Ascending aorta (tissue), 2 donors: Measurements from ENCODE around the gene RENBP. TPM values are rescaled to one million over a fixed set of nuclear protein-coding genes. Genes with fewer than 3 reads are reported as not detected.
A peak's percentile ranks its signal among the peaks of the same experiment; 100 is the strongest.

Experiments used
- DNase-seq, 2 donors: peaks; one replicate each; pipeline ENCODE4 v3.0.0-alpha.2; 2019; ENCODE audit warnings: low spot score in 2 of 2
- H3K27ac ChIP-seq, 2 donors: fragments of 200-600 bp; sonication (generic); one replicate each; pipeline ENCODE4 v1.5.1; 2016 to 2017; ENCODE audit warnings: mild to moderate bottlenecking in 1 of 2
- H3K27me3 ChIP-seq: fragments of 200-600 bp; sonication (generic); one replicate; pipeline ENCODE4 v1.5.1; 2017
- H3K36me3 ChIP-seq, 2 donors: fragments of 200-600 bp; sonication (generic); one replicate each; pipeline ENCODE4 v1.5.1; 2016
- H3K4me1 ChIP-seq, 2 donors: fragments of 200-600 bp; sonication (generic); one replicate each; pipeline ENCODE4 v1.5.1; 2016 to 2017; ENCODE audit warnings: mild to moderate bottlenecking in 1 of 2
- H3K4me3 ChIP-seq, 2 donors: fragments of 200-600 bp; sonication (generic); one replicate each; pipeline ENCODE4 v1.5.1; 2016 to 2017; ENCODE audit warnings: mild to moderate bottlenecking in 1 of 2
- H3K9me3 ChIP-seq, 2 donors: fragments of 200-600 bp; sonication (generic); one replicate each; pipeline ENCODE4 v1.5.1; 2016
- intact Hi-C: fragments of 100-400 bp; cut with DNase I; formaldehyde crosslinking; loops from one replicate; pipeline ENCODE4 v1.15.1; 2023
- total RNA-seq: library from RNA; depleted of rRNA; stranded (reverse); fragments of >200 nt; gene quantifications from one replicate; pipeline ENCODE4 v1.1.0, GENCODE V29; 2016
- TF ChIP-seq, protein P1 (sequence below), 3 experiments: fragments of 200-600 bp in 2 of 3; fragments of 450-650 bp in 1 of 3; sonication (generic) in 2 of 3; IDR thresholded peaks; one replicate each; pipeline ENCODE4 v1.5.1; 2016 to 2019; ENCODE audit warnings: antibody characterized with exemption in 3 of 3, mild to moderate bottlenecking in 1 of 3, moderate library complexity in 1 of 3

The RENBP gene
- total RNA-seq, 1 donor from 2014 or later, result 15.5 TPM

- H3K9me3 ChIP-seq, result no peaks in the 10 kb centered on the region
- TF ChIP-seq, protein P1, sequence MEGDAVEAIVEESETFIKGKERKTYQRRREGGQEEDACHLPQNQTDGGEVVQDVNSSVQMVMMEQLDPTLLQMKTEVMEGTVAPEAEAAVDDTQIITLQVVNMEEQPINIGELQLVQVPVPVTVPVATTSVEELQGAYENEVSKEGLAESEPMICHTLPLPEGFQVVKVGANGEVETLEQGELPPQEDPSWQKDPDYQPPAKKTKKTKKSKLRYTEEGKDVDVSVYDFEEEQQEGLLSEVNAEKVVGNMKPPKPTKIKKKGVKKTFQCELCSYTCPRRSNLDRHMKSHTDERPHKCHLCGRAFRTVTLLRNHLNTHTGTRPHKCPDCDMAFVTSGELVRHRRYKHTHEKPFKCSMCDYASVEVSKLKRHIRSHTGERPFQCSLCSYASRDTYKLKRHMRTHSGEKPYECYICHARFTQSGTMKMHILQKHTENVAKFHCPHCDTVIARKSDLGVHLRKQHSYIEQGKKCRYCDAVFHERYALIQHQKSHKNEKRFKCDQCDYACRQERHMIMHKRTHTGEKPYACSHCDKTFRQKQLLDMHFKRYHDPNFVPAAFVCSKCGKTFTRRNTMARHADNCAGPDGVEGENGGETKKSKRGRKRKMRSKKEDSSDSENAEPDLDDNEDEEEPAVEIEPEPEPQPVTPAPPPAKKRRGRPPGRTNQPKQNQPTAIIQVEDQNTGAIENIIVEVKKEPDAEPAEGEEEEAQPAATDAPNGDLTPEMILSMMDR (IDR thresholded peaks at IDR 0.05), result no peak
- no peak overlapping the region for H3K4me3 ChIP-seq
- intact Hi-C loops, result no loop called here
- H3K27ac ChIP-seq, result no peak overlapping the region
- no peaks in the 10 kb centered on the region for H3K4me1 ChIP-seq
- no peaks in the 10 kb centered on the region for H3K27me3 ChIP-seq
- H3K36me3 ChIP-seq, result peaks cover 77 to 89% of the 10 kb centered on the region in 2 donors
- no peak for DNase-seq
Observed at GRCh38 chrX:153960077-153960476, 15.6 kb upstream of the RENBP start.

- intact Hi-C loops, result loop anchor here (10.0 kb wide), 1 partner anchor 445 kb away; the partner anchor contains the start of gene ATP2B3
- H3K27me3 ChIP-seq, result no peaks in the 10 kb centered on the region
- DNase-seq, result no peak
- H3K27ac ChIP-seq, result no peak overlapping the region
- no peak overlapping the region for H3K4me3 ChIP-seq
- TF ChIP-seq, protein P1 (IDR thresholded peaks at IDR 0.05), result no peak
- H3K4me1 ChIP-seq, result no peaks in the 10 kb centered on the region
- no peaks in the 10 kb centered on the region for H3K9me3 ChIP-seq
- H3K36me3 ChIP-seq, result peaks cover 81 to 91% of the 10 kb centered on the region in 2 donors
Observed at GRCh38 chrX:153959649-153960048, 15.2 kb upstream of the RENBP start.

DNA sequence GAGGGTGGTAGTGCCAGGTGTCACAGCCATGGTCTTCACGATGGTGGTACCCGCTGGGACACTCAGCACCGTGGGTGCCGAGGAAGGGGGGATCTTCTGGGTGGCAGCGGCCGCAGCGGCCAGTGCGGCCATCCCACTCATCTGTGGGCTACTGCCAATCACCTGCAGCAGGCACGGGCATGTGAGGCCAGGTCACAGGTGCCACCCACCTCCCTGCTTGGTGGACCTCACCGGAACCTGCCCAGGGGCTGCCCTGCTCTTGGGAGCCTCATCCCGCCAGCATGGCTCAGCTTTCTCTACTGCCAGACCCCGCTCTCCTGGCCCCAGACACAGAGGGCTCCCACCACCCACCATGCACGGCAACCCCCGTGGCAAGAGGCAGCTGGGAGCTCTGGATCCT is 14.2 kb upstream of the RENBP start:
- TF ChIP-seq, protein P1 (IDR thresholded peaks at IDR 0.05), result no peak
- peaks cover 0 to 3% of the 10 kb centered on the region in 2 donors for H3K4me1 ChIP-seq
- no peak overlapping the region for H3K27ac ChIP-seq
- no peak for DNase-seq
- no peaks in the 10 kb centered on the region for H3K9me3 ChIP-seq
- H3K27me3 ChIP-seq, result no peaks in the 10 kb centered on the region
- no peak overlapping the region for H3K4me3 ChIP-seq
- intact Hi-C loops, result loop anchor here (10.0 kb wide), 1 partner anchor 444 kb away; the partner anchor contains the start of gene ATP2B3
- peaks cover 75 to 94% of the 10 kb centered on the region in 2 donors for H3K36me3 ChIP-seq

GRCh38 chrX:153957224-153957623 is 12.8 kb upstream of the RENBP start:
- Histone ChIP-seq H3K9me3 (no peaks in the 10 kb centered on the region), H3K36me3 (peaks cover 74 to 88% of the 10 kb centered on the region in 2 donors), H3K27ac (peak overlapping the region in 1 of 2 donors; percentile 5), H3K4me3 (no peak overlapping the region), H3K4me1 (peaks cover 4 to 13% of the 10 kb centered on the region in 2 donors), H3K27me3 (no peaks in the 10 kb centered on the region)
- intact Hi-C loops, result loop anchor here (10.0 kb wide), 1 partner anchor 442 kb away; the partner anchor contains the start of gene ATP2B3
- no peak for DNase-seq
- TF ChIP-seq, protein P1 (IDR thresholded peaks at IDR 0.05), result no peak

GRCh38 chrX:153956044-153956907 is 11.8 kb upstream of the RENBP start:
- intact Hi-C loops, result loop anchor here (10.0 kb wide), 1 partner anchor 441 kb away; the partner anchor contains the start of gene ATP2B3
- Histone ChIP-seq H3K36me3 (peaks cover 72 to 88% of the 10 kb centered on the region in 2 donors), H3K27ac (no peak overlapping the region), H3K27me3 (no peaks in the 10 kb centered on the region), H3K9me3 (no peaks in the 10 kb centered on the region), H3K4me3 (no peak overlapping the region), H3K4me1 (peaks cover 4 to 16% of the 10 kb centered on the region in 2 donors)
- no peak for DNase-seq
- TF ChIP-seq, protein P1 (IDR thresholded peaks at IDR 0.05), result no peak
